B cell (primary cell): ENCODE results near the gene PYGM. TPM values are rescaled to one million over a fixed set of nuclear protein-coding genes. Genes with fewer than 3 reads are reported as not detected.

Experiments
- ATAC-seq: fragments of 200-7000 bp; cut with Tn5 transposase; one replicate; pipeline ENCODE4 v1.10.0; 2021; ENCODE audit warnings: low read depth, mild to moderate bottlenecking, moderate number of reproducible peaks, moderate library complexity
- CTCF ChIA-PET: fragments of 350-600 bp; sonication (Branson Sonifier 250); formaldehyde crosslinking; loops from one replicate; lab custom pipeline; 2021; ENCODE audit warnings: antibody characterized with exemption, inconsistent platforms; lab: Charles Lee
- POLR2A ChIA-PET: fragments of 350-600 bp; sonication (Branson Sonifier 250); formaldehyde crosslinking; loops from one replicate; lab custom pipeline; 2021; ENCODE audit warnings: antibody characterized with exemption; lab: Charles Lee
- DNase-seq: peaks from one replicate; pipeline ENCODE4 v3.0.0; 2013
- H2AFZ ChIP-seq: 2 replicates; pipeline ENCODE4 v1.6.1; 2012; ENCODE audit warnings: mild to moderate bottlenecking, low read depth, low read length; ENCODE audit not compliant: insufficient read depth, poor library complexity, severe bottlenecking
- H3K27ac ChIP-seq, 2 donors: 1 replicate in 1 of 2; 2 replicates in 1 of 2; pipeline ENCODE4 v1.5.1; 2012 to 2013; ENCODE audit warnings: low read length in 2 of 2, mild to moderate bottlenecking in 2 of 2, moderate library complexity in 1 of 2
- H3K27me3 ChIP-seq, 4 experiments: fragments of 200-600 bp in 1 of 4; sonication (generic) in 1 of 4; replicated peaks in 1 of 4; 1 replicate in 2 of 4; 2 replicates in 2 of 4; pipeline versions ENCODE4 v1.6.1 to v1.7.0; 2013 to 2016; ENCODE audit warnings: low read length in 3 of 4, mild to moderate bottlenecking in 2 of 4, mixed read lengths in 1 of 4, moderate library complexity in 1 of 4; ENCODE audit not compliant: insufficient read depth in 4 of 4, control insufficient read depth in 3 of 4; ENCODE audit errors: control extremely low read depth in 1 of 4
- H3K36me3 ChIP-seq, 2 experiments: replicated peaks in 1 of 2; 1 replicate in 1 of 2; 2 replicates in 1 of 2; pipeline versions ENCODE4 v1.6.1 to v1.7.1; 2013; ENCODE audit warnings: low read length in 1 of 2; ENCODE audit not compliant: insufficient read depth in 2 of 2, control insufficient read depth in 1 of 2; ENCODE audit errors: control extremely low read depth in 1 of 2, extremely low read depth in 1 of 2
- H3K4me1 ChIP-seq, 2 donors: fragments of 200-600 bp in 1 of 2; sonication (generic) in 1 of 2; 1 replicate in 1 of 2; 2 replicates in 1 of 2; pipeline versions ENCODE4 v1.5.1 to v1.6.1; 2013 to 2017; ENCODE audit warnings: low read length in 2 of 2; ENCODE audit not compliant: control insufficient read depth in 2 of 2, insufficient read depth in 2 of 2
- H3K4me2 ChIP-seq: replicated peaks from 2 replicates; pipeline ENCODE3; 2012; ENCODE audit warnings: mild to moderate bottlenecking, low read depth, low read length; ENCODE audit not compliant: poor library complexity, severe bottlenecking
- H3K4me3 ChIP-seq, 5 experiments: fragments of 200-600 bp in 1 of 5; sonication (generic) in 1 of 5; 1 replicate in 3 of 5; 2 replicates in 2 of 5; pipeline versions ENCODE4 v1.5.1 to v1.7.0; 2011 to 2016; ENCODE audit warnings: low read length in 4 of 5, mild to moderate bottlenecking in 4 of 5, low read depth in 2 of 5, control low read depth in 1 of 5, moderate library complexity in 1 of 5; ENCODE audit not compliant: insufficient read depth in 1 of 5; ENCODE audit errors: control extremely low read depth in 1 of 5, extremely low read depth in 1 of 5
- H3K79me2 ChIP-seq: fragments of 200-600 bp; sonication (generic); one replicate; pipeline ENCODE4 v1.6.0; 2016; ENCODE audit warnings: low read length; ENCODE audit not compliant: control insufficient read depth, insufficient read depth
- H3K9ac ChIP-seq: fragments of 200-600 bp; sonication (generic); 2 replicates; pipeline ENCODE4 v1.6.1; 2017; ENCODE audit warnings: mild to moderate bottlenecking, low read length, moderate library complexity
- H3K9me3 ChIP-seq, 3 donors: one replicate each; pipeline versions ENCODE4 v1.6.1 to v1.7.1; 2013; ENCODE audit warnings: low read length in 2 of 3; ENCODE audit not compliant: control insufficient read depth in 2 of 3, insufficient read depth in 1 of 3; ENCODE audit errors: control extremely low read depth in 1 of 3
- H4K20me1 ChIP-seq: 2 replicates; pipeline ENCODE4 v1.6.0; 2012; ENCODE audit warnings: mild to moderate bottlenecking, low read length; ENCODE audit not compliant: insufficient read depth, control insufficient read depth, poor library complexity, severe bottlenecking
- H3K27ac Mint-ChIP-seq: one replicate; pipeline ENCODE4 v1.8.0; 2021; ENCODE audit warnings: mixed read lengths
- H3K27me3 Mint-ChIP-seq: one replicate; pipeline ENCODE4 v1.8.0; 2021; ENCODE audit warnings: mixed read lengths
- H3K4me1 Mint-ChIP-seq: one replicate; pipeline ENCODE4 v1.8.0; 2021; ENCODE audit warnings: mixed read lengths
- H3K4me3 Mint-ChIP-seq: one replicate; pipeline ENCODE4 v1.8.0; 2021; ENCODE audit warnings: mixed read lengths
- H3K9me3 Mint-ChIP-seq: one replicate; pipeline ENCODE4 v1.8.0; 2022; ENCODE audit warnings: mixed read lengths; ENCODE audit not compliant: insufficient read depth
- EZH2 ChIP-seq: IDR thresholded peaks from 2 replicates; pipeline ENCODE4 v1.6.1; 2012; ENCODE audit warnings: borderline replicate concordance, low read depth, mild to moderate bottlenecking, moderate library complexity, low read length; ENCODE audit not compliant: insufficient read depth, poor library complexity, severe bottlenecking
- WGBS: methylation state at CpG from one replicate; pipeline ENCODE4 v1.1.5; 2013; ENCODE audit warnings: missing lambda C conversion rate; ENCODE audit not compliant: insufficient coverage; 5-methylcytosine and 5-hydroxymethylcytosine counted together
- intact Hi-C: fragments of 100-400 bp; cut with micrococcal nuclease; formaldehyde crosslinking; loops from one replicate; pipeline ENCODE4 v1.10.0; 2022
- polyA plus RNA-seq: library from polyadenylated mRNA; depleted of rRNA; stranded (reverse); fragments of >200 nt; gene quantifications from 2 replicates; pipeline ENCODE4 v1.2.3, GENCODE V29; 2012
- total RNA-seq, 2 donors: library from RNA; stranded (reverse); fragments of 120-200 nt in 1 of 2; gene quantifications; 1 replicate in 1 of 2; 2 replicates in 1 of 2; pipeline versions ENCODE4 v1.2.3 to v1.2.4, GENCODE V29; 2013 to 2022
- TF ChIP-seq, protein P1 (sequence below): fragments of 200-600 bp; IDR thresholded peaks from one replicate; pipeline ENCODE4 v1.8.0; 2022; ENCODE audit warnings: antibody characterized with exemption, mild to moderate bottlenecking

The PYGM gene
- total and polyA plus RNA-seq, 2 donors (not counting 1 experiment from before 2014, with no cell fraction given) = 9.3 to 9.6 TPM

- WGBS = 47% methylated on average over 4 of the region's 5 CpGs
- CTCF ChIA-PET = interaction anchor here (0.6 to 12.2 kb wide), 5 partner anchors 10 to 33 kb away, joined by 6 to 280 read pairs (median 19); partner anchors contain the start of genes RASGRP2 and SF1
- ATAC-seq (peak; percentile 12), DNase-seq (peak; percentile 54)
- H3K27ac Mint-ChIP-seq = peak overlapping the region; percentile 88
- Histone ChIP-seq H3K9ac (peak overlapping the region; percentile 5), H4K20me1 (peaks cover 29% of the 10 kb centered on the region), H3K36me3 (peaks cover 3 to 57% of the 10 kb centered on the region in 2 experiments), H3K4me2 (peak overlapping the region; percentile 66), H3K27me3 (no peaks in the 10 kb centered on the region), H3K27ac (peak overlapping the region; percentile 60 to 85), H3K4me1 (peaks cover 63 to 90% of the 10 kb centered on the region in 2 donors), H2AFZ (no peak overlapping the region), H3K9me3 (no peaks in the 10 kb centered on the region), H3K4me3 (peak overlapping the region in 2 of 5 experiments; percentile 8), H3K79me2 (peaks cover 52% of the 10 kb centered on the region)
- intact Hi-C loops = loop anchor here (2.0 kb wide), 1 partner anchor 15 kb away; no protein-coding TSS in a partner anchor
- TF ChIP-seq, protein P1, sequence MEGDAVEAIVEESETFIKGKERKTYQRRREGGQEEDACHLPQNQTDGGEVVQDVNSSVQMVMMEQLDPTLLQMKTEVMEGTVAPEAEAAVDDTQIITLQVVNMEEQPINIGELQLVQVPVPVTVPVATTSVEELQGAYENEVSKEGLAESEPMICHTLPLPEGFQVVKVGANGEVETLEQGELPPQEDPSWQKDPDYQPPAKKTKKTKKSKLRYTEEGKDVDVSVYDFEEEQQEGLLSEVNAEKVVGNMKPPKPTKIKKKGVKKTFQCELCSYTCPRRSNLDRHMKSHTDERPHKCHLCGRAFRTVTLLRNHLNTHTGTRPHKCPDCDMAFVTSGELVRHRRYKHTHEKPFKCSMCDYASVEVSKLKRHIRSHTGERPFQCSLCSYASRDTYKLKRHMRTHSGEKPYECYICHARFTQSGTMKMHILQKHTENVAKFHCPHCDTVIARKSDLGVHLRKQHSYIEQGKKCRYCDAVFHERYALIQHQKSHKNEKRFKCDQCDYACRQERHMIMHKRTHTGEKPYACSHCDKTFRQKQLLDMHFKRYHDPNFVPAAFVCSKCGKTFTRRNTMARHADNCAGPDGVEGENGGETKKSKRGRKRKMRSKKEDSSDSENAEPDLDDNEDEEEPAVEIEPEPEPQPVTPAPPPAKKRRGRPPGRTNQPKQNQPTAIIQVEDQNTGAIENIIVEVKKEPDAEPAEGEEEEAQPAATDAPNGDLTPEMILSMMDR = no peak
- no peak for TF ChIP-seq EZH2
- peak overlapping the region; percentile 53 for H3K4me3 Mint-ChIP-seq
- no peaks in the 10 kb centered on the region for H3K9me3 Mint-ChIP-seq
- POLR2A ChIA-PET = interaction anchor here (1.2 to 8.8 kb wide), 5 partner anchors 9 to 16 kb away, joined by 4 to 175 read pairs (median 17); partner anchors contain the start of genes RASGRP2 and SF1
- H3K4me1 Mint-ChIP-seq = peaks cover 76% of the 10 kb centered on the region
- no peaks in the 10 kb centered on the region for H3K27me3 Mint-ChIP-seq
Measured at GRCh38 chr11:64762277-64762673, 2.5 kb upstream of the PYGM start.

GRCh38 chr11:64760759-64761420 lies 1.1 kb upstream of the PYGM start:
- peaks cover 59 to 78% of the 10 kb centered on the region in 2 donors for H3K4me1 ChIP-seq
- peak overlapping the region; percentile 22 for H3K4me2 ChIP-seq
- ChIA-PET CTCF (interaction anchor here (0.7 to 1.4 kb wide), 9 partner anchors 9 to 429 kb away, joined by 3 to 7 read pairs (median 5); no protein-coding TSS in a partner anchor), POLR2A (interaction anchor here (0.6 to 8.8 kb wide), 7 partner anchors 8 to 1236 kb away, joined by 4 to 175 read pairs (median 7); partner anchors contain the start of gene RASGRP2)
- peaks cover 18% of the 10 kb centered on the region for H4K20me1 ChIP-seq
- peak overlapping the region; percentile 49 to 53 for H3K27ac ChIP-seq
- peaks cover 68% of the 10 kb centered on the region for H3K4me1 Mint-ChIP-seq
- peaks cover 56% of the 10 kb centered on the region for H3K79me2 ChIP-seq
- peaks cover 0 to 45% of the 10 kb centered on the region in 2 experiments for H3K36me3 ChIP-seq
- intact Hi-C loops = no loop called here
- no peak overlapping the region for H3K9ac ChIP-seq
- WGBS = 88% methylated on average over 4 of the region's 7 CpGs
- H3K27me3 Mint-ChIP-seq = no peaks in the 10 kb centered on the region
- H3K27ac Mint-ChIP-seq = peak overlapping the region; percentile 91
- no peak overlapping the region for H3K4me3 ChIP-seq
- TF ChIP-seq EZH2 = no peak
- TF ChIP-seq, protein P1 = no peak
- no peaks in the 10 kb centered on the region for H3K9me3 Mint-ChIP-seq
- DNase-seq (no peak), ATAC-seq (no peak)
- no peaks in the 10 kb centered on the region for H3K27me3 ChIP-seq
- H2AFZ ChIP-seq = no peak overlapping the region
- H3K4me3 Mint-ChIP-seq = peak overlapping the region; percentile 39
- no peaks in the 10 kb centered on the region for H3K9me3 ChIP-seq
